Endothelial cell of umbilical vein (primary cell): Measurements from ENCODE around the gene SFT2D1. TPM values are rescaled to one million over a fixed set of nuclear protein-coding genes. Genes with fewer than 3 reads are reported as not detected.

Experiments used
- BruUV-seq: library from RNA; stranded (reverse); fragments of 400-500 nt; replicated peaks from 2 replicates; lab custom pipeline; 2021; lab: Mats Ljungman, UMichigan
- CTCF ChIA-PET: fragments of 300-600, 350-600 bp; sonication (Branson Sonifier 250); formaldehyde crosslinking; loops from one replicate; lab custom pipeline; 2021; ENCODE audit warnings: antibody characterized with exemption, inconsistent platforms; lab: Charles Lee
- POLR2A ChIA-PET: fragments of 300-600, 350-600 bp; sonication (Branson Sonifier 250); formaldehyde crosslinking; loops from one replicate; lab custom pipeline; 2021; ENCODE audit warnings: antibody characterized with exemption, inconsistent platforms; lab: Charles Lee
- DNase-seq: peaks from one replicate; pipeline ENCODE4 v3.0.0-alpha.2; 2011; ENCODE audit warnings: low read depth, low spot score
- FAIRE-seq: peaks from 2 replicates; lab custom pipeline; 2011; peaks lifted over from hg19 to GRCh38; lab: Jason Lieb, UNC
- H2AFZ ChIP-seq: 2 replicates; pipeline ENCODE4 v1.6.0; 2012; ENCODE audit warnings: low read depth, low read length, control low read depth, inconsistent platforms
- H3K27ac ChIP-seq: 2 replicates; pipeline ENCODE4 v1.5.1; 2011; ENCODE audit warnings: low read depth, mild to moderate bottlenecking, control low read depth, low read length, moderate library complexity; ENCODE audit not compliant: insufficient read depth
- H3K27me3 ChIP-seq, 2 experiments: 2 replicates each; pipeline versions ENCODE4 v1.6.0 to v1.6.1; 2011; ENCODE audit warnings: low read length in 2 of 2, mixed read lengths in 1 of 2; ENCODE audit not compliant: control insufficient read depth in 2 of 2, insufficient read depth in 2 of 2
- H3K36me3 ChIP-seq, 2 experiments: 2 replicates in 1 of 2; 3 replicates in 1 of 2; pipeline ENCODE4 v1.5.1; 2011; ENCODE audit warnings: low read length in 2 of 2, mild to moderate bottlenecking in 1 of 2, moderate library complexity in 1 of 2; ENCODE audit not compliant: control insufficient read depth in 2 of 2, insufficient read depth in 2 of 2; ENCODE audit errors: extremely low read depth in 1 of 2
- H3K4me1 ChIP-seq: 3 replicates; pipeline ENCODE4 v1.5.1; 2011; ENCODE audit warnings: mild to moderate bottlenecking, low read length; ENCODE audit not compliant: control insufficient read depth, insufficient read depth; ENCODE audit errors: extremely low read depth
- H3K4me2 ChIP-seq: 2 replicates; pipeline ENCODE4 v1.6.1; 2011; ENCODE audit warnings: low read length, control low read depth, mixed read lengths; ENCODE audit not compliant: insufficient read depth
- H3K4me3 ChIP-seq, 3 experiments: fragments of 200-600 bp in 1 of 3; sonication (generic), shearing (Covaris generic) in 1 of 3; replicated peaks in 1 of 3; 2 replicates each; pipeline ENCODE4 v1.5.1; 2011 to 2016; ENCODE audit warnings: control low read depth in 3 of 3, low read length in 3 of 3, mild to moderate bottlenecking in 2 of 3, inconsistent platforms in 1 of 3, low read depth in 1 of 3, moderate library complexity in 1 of 3; ENCODE audit not compliant: insufficient read depth in 1 of 3
- H3K79me2 ChIP-seq: 2 replicates; pipeline ENCODE4 v1.6.0; 2012; ENCODE audit warnings: low read length, inconsistent platforms; ENCODE audit not compliant: control insufficient read depth, insufficient read depth
- H3K9ac ChIP-seq: replicated peaks from 2 replicates; pipeline ENCODE3; 2011; ENCODE audit warnings: low read length, control low read depth; ENCODE audit not compliant: insufficient read depth; ENCODE audit errors: extremely low read depth
- H3K9me1 ChIP-seq: replicated peaks from 3 replicates; pipeline ENCODE4 v1.6.0; 2011; ENCODE audit warnings: mild to moderate bottlenecking, low read length; ENCODE audit not compliant: control insufficient read depth, insufficient read depth; ENCODE audit errors: extremely low read depth
- H3K9me3 ChIP-seq: replicated peaks from 2 replicates; pipeline ENCODE4 v1.5.1; 2012; ENCODE audit warnings: low read length, inconsistent platforms; ENCODE audit not compliant: control insufficient read depth, insufficient read depth
- H4K20me1 ChIP-seq: replicated peaks from 2 replicates; pipeline ENCODE3; 2011; ENCODE audit warnings: mild to moderate bottlenecking, low read length; ENCODE audit not compliant: control insufficient read depth, insufficient read depth; ENCODE audit errors: extremely low read depth
- EZH2 ChIP-seq: IDR thresholded peaks from 2 replicates; pipeline ENCODE4 v1.6.1; 2012; ENCODE audit warnings: borderline replicate concordance, low read depth, mild to moderate bottlenecking, moderate library complexity, low read length, inconsistent platforms; ENCODE audit not compliant: severe bottlenecking
- FOS ChIP-seq: IDR thresholded peaks from 2 replicates; pipeline ENCODE4 v1.6.1; 2011; ENCODE audit warnings: mild to moderate bottlenecking, low read length, moderate library complexity, borderline replicate concordance; ENCODE audit not compliant: insufficient read depth
- GATA2 ChIP-seq: IDR thresholded peaks from 2 replicates; pipeline ENCODE4 v1.7.0; 2011; ENCODE audit warnings: low read depth, mild to moderate bottlenecking, moderate library complexity, mixed read lengths, low read length; ENCODE audit not compliant: insufficient read length, insufficient read depth
- JUN ChIP-seq: IDR thresholded peaks from 2 replicates; pipeline ENCODE4 v1.6.1; 2011; ENCODE audit warnings: borderline replicate concordance, low read depth; ENCODE audit not compliant: insufficient read length, insufficient read depth
- MAX ChIP-seq: IDR thresholded peaks from 2 replicates; pipeline ENCODE4 v1.6.1; 2011; ENCODE audit not compliant: insufficient read depth, insufficient read length
- MYC ChIP-seq: IDR thresholded peaks from one replicate; pipeline ENCODE4 v1.6.1; 2011; ENCODE audit warnings: mild to moderate bottlenecking, low read depth, low read length
- POLR2A ChIP-seq: IDR thresholded peaks from 2 replicates; pipeline ENCODE4 v1.6.1; 2012; ENCODE audit warnings: low read depth, mild to moderate bottlenecking, control low read depth, low read length
- POLR2AphosphoS5 ChIP-seq: IDR thresholded peaks from 2 replicates; pipeline ENCODE4 v1.6.1; 2012; ENCODE audit warnings: low read depth, mild to moderate bottlenecking, control low read depth, low read length, moderate library complexity; ENCODE audit not compliant: insufficient read depth
- dilution Hi-C: fragments of 300-500 bp; cut with MboI; formaldehyde crosslinking; loops from one replicate; pipeline ENCODE4 v1.15.0; 2019; ENCODE audit warnings: low sequenced_read_pairs; ENCODE audit not compliant: extremely low pct_ligation_motif_present
- intact Hi-C: fragments of 100-400 bp; cut with micrococcal nuclease; formaldehyde crosslinking; loops from one replicate; pipeline ENCODE4 v1.10.0; 2022
- polyA plus RNA-seq, 4 experiments: library from polyadenylated mRNA; depleted of rRNA in 3 of 4; stranded (reverse) in 3 of 4; unstranded in 1 of 4; fragments of >200 nt; gene quantifications; 2 replicates each; pipeline versions ENCODE4 v1.2.1 to v1.2.3, GENCODE V29; 2011 to 2012; ENCODE audit warnings: missing spikeins in 1 of 4
- total RNA-seq: library from RNA; stranded (reverse); gene quantifications from 2 replicates; pipeline ENCODE4 v1.2.3, GENCODE V29; 2021
- TF ChIP-seq, protein P1 (sequence below), 2 donors: IDR thresholded peaks; 1 replicate in 1 of 2; 2 replicates in 1 of 2; pipeline ENCODE4 v1.5.1; 2011; ENCODE audit warnings: low read length in 2 of 2, mild to moderate bottlenecking in 2 of 2, moderate library complexity in 2 of 2, control low read depth in 1 of 2, inconsistent platforms in 1 of 2, low read depth in 1 of 2; ENCODE audit not compliant: insufficient read depth in 1 of 2; ENCODE audit errors: extremely low read depth in 1 of 2

Gene SFT2D1
- total and polyA plus RNA-seq, 2 donors (not counting 3 experiments of a cell fraction or from before 2014, with no cell fraction given), result 22.9 to 30.6 TPM

DNA sequence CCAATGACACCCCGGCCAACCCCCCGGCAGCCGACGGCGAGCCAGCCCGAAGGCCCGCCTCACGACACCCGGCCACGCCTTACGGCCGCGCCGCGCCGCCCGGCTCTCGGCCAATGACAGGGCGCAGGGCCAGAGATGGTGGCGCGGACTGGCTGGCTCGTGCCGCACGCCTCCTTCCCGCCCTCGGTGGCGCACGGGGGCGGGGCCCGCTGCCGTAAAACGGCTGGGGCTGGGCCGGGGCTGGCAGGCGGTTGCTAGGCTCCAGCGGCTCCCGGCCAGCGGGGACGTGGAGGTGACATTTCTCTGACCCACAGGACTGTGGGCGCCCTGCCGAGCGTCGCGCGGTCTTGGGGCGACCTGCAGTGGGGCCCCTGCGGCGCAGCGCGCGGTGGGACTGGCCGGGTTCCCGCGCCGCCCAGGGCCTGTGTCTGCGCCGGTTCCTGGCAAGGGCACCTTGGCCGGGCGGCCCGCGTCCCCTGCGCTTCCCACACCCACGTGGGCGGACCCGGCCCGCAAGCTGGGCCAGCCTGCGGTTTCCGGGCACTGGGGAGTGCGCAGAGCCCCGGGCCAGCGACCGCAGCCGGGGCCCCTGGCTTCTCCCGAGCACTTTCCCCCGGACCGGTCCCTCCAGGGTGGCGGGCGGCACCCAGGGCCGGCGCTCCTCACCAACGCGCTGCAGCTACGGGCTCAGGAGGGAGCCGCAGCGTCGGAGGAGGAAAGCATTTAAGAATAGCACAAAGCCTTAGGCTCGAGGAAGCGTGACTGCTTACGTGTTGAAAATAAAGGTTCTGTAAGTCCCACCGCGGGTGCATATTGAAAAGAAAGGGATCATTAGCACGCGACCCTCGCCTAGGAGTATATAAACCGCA, 40.8 kb upstream of the SFT2D1 start, which contains the start of gene MPC1:
MPC1 (minus strand) TSS at position 8 of the 869 bp plus-strand sequence. CDS start 64 bp downstream, outside the sequence.
- intact Hi-C loops, result loop anchor here (1.0 kb wide), 5 partner anchors 18 to 108 kb away; partner anchors contain the start of gene SFT2D1
- H3K27ac ChIP-seq, result peak within 1 kb of the TSS; percentile 68
- H3K27me3 ChIP-seq, result no peaks in the 10 kb centered on the region
- ChIA-PET CTCF (interaction anchor here (1.0 to 1.6 kb wide), 3 partner anchors 17 to 72 kb away, joined by 3 to 17 read pairs (median 4); no protein-coding TSS in a partner anchor), POLR2A (no interaction called here)
- TSS peak; percentile 19 for BruUV-seq
- peak; percentile 96 for DNase-seq
- H4K20me1 ChIP-seq, result no peaks in the 10 kb centered on the region
- peak within 1 kb of the TSS; percentile 71 for H3K9ac ChIP-seq
- H3K4me3 ChIP-seq, result peak within 1 kb of the TSS; percentile 82 to 95 (median 94)
- no peak for TF ChIP-seq EZH2
- peak; percentile 8 for TF ChIP-seq FOS
- TF ChIP-seq, protein P1, sequence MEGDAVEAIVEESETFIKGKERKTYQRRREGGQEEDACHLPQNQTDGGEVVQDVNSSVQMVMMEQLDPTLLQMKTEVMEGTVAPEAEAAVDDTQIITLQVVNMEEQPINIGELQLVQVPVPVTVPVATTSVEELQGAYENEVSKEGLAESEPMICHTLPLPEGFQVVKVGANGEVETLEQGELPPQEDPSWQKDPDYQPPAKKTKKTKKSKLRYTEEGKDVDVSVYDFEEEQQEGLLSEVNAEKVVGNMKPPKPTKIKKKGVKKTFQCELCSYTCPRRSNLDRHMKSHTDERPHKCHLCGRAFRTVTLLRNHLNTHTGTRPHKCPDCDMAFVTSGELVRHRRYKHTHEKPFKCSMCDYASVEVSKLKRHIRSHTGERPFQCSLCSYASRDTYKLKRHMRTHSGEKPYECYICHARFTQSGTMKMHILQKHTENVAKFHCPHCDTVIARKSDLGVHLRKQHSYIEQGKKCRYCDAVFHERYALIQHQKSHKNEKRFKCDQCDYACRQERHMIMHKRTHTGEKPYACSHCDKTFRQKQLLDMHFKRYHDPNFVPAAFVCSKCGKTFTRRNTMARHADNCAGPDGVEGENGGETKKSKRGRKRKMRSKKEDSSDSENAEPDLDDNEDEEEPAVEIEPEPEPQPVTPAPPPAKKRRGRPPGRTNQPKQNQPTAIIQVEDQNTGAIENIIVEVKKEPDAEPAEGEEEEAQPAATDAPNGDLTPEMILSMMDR (IDR thresholded peaks at IDR 0.05; ENCODE audit: extremely low read depth in 1 of 2, insufficient read depth in 1 of 2, low read depth in 1 of 2, low read length in 2 of 2), result no peak
- no peak for TF ChIP-seq MYC
- TF ChIP-seq MAX, result peak; percentile 52
- peak; percentile 16 for TF ChIP-seq POLR2A
- TF ChIP-seq POLR2AphosphoS5, result peak; percentile 26
- no peak for TF ChIP-seq GATA2
- TF ChIP-seq JUN, result no peak
- no peaks in the 10 kb centered on the region for H3K9me3 ChIP-seq
- H3K4me1 ChIP-seq, result peaks cover 4% of the 10 kb centered on the region
- peak within 1 kb of the TSS; percentile 91 for H3K4me2 ChIP-seq
- no peaks in the 10 kb centered on the region for H3K36me3 ChIP-seq
- H3K9me1 ChIP-seq, result no peaks in the 10 kb centered on the region
- peak; percentile 95 for FAIRE-seq
- no peaks in the 10 kb centered on the region for H3K79me2 ChIP-seq
- dilution Hi-C loops, result no loop called here
- H2AFZ ChIP-seq, result peak within 1 kb of the TSS; percentile 96
